ENCODE measurements around the gene SLC7A8.

The SLC7A8 gene

GRCh38 chr14:23101986-23102625 is 81.4 kb downstream of the SLC7A8 start:
- H4K20me1 ChIP-seq (ENCODE audit: control insufficient read depth, insufficient read depth, low read depth, low read length), result no peaks in the 10 kb centered on the region; the same call in 1 of the 2 replicates
- peaks cover 18% of the 10 kb centered on the region for H3K36me3 ChIP-seq (ENCODE audit: control insufficient read depth, low read length)
- TF ChIP-seq CTCF (IDR thresholded peaks at IDR 0.05; ENCODE audit: low read depth, low read length, poor library complexity, severe bottlenecking) (no peak), EZH2phosphoT487 (IDR thresholded peaks at IDR 0.05; ENCODE audit: borderline replicate concordance, low read length) (no peak)
- H3K4me3 ChIP-seq (ENCODE audit: low read length), result no peak overlapping the region
- H3F3A ChIP-seq (ENCODE audit: control insufficient read depth, insufficient read depth), result no peaks in the 10 kb centered on the region
- H3K9me3 ChIP-seq (ENCODE audit: control insufficient read depth, insufficient read depth, low read length), result no peaks in the 10 kb centered on the region
- H3K4me2 ChIP-seq (ENCODE audit: low read length), result no peak overlapping the region
- no peak overlapping the region for H3K27ac ChIP-seq (ENCODE audit: low read depth, low read length)
- peaks cover 13% of the 10 kb centered on the region for H3K4me1 ChIP-seq (ENCODE audit: control insufficient read depth, low read length)
- H3K79me2 ChIP-seq (ENCODE audit: control insufficient read depth, low read length), result peaks cover 13% of the 10 kb centered on the region
- no peaks in the 10 kb centered on the region for H3K9me2 ChIP-seq (replicated peaks; ENCODE audit: control insufficient read depth, low read length)
- H3K27me3 ChIP-seq (ENCODE audit: control insufficient read depth, low read length), result no peaks in the 10 kb centered on the region; the same call in 1 of the 2 replicates

GRCh38 chr14:23101213-23101970 is 82.1 kb downstream of the SLC7A8 start:
- no peak overlapping the region for H3K4me3 ChIP-seq (ENCODE audit: low read length)
- peaks cover 20% of the 10 kb centered on the region for H3K79me2 ChIP-seq (ENCODE audit: control insufficient read depth, low read length)
- peaks cover 20% of the 10 kb centered on the region for H3K4me1 ChIP-seq (ENCODE audit: control insufficient read depth, low read length)
- no peaks in the 10 kb centered on the region; the same call in 1 of the 2 replicates for H3K27me3 ChIP-seq (ENCODE audit: control insufficient read depth, low read length)
- H3K9me3 ChIP-seq (ENCODE audit: control insufficient read depth, insufficient read depth, low read length), result no peaks in the 10 kb centered on the region
- H3K9me2 ChIP-seq (replicated peaks; ENCODE audit: control insufficient read depth, low read length), result no peaks in the 10 kb centered on the region
- no peak for TF ChIP-seq CTCF (IDR thresholded peaks at IDR 0.05; ENCODE audit: low read depth, low read length, poor library complexity, severe bottlenecking)
- TF ChIP-seq EZH2phosphoT487 (IDR thresholded peaks at IDR 0.05; ENCODE audit: borderline replicate concordance, low read length), result no peak
- no peak overlapping the region for H3K27ac ChIP-seq (ENCODE audit: low read depth, low read length)
- peaks cover 23% of the 10 kb centered on the region for H3K36me3 ChIP-seq (ENCODE audit: control insufficient read depth, low read length)
- no peaks in the 10 kb centered on the region for H3F3A ChIP-seq (ENCODE audit: control insufficient read depth, insufficient read depth)
- H4K20me1 ChIP-seq (ENCODE audit: control insufficient read depth, insufficient read depth, low read depth, low read length), result no peaks in the 10 kb centered on the region; the same call in 1 of the 2 replicates
- H3K4me2 ChIP-seq (ENCODE audit: low read length), result no peak overlapping the region

- no peaks in the 10 kb centered on the region; the same call in 1 of the 2 replicates for H4K20me1 ChIP-seq (ENCODE audit: control insufficient read depth, insufficient read depth, low read depth, low read length)
- H3K9me2 ChIP-seq (replicated peaks; ENCODE audit: control insufficient read depth, low read length), result no peaks in the 10 kb centered on the region
- peaks cover 26% of the 10 kb centered on the region for H3K36me3 ChIP-seq (ENCODE audit: control insufficient read depth, low read length)
- no peak overlapping the region for H3K4me3 ChIP-seq (ENCODE audit: low read length)
- H3F3A ChIP-seq (ENCODE audit: control insufficient read depth, insufficient read depth), result no peaks in the 10 kb centered on the region
- H3K4me2 ChIP-seq (ENCODE audit: low read length), result no peak overlapping the region
- no peaks in the 10 kb centered on the region for H3K9me3 ChIP-seq (ENCODE audit: control insufficient read depth, insufficient read depth, low read length)
- H3K27me3 ChIP-seq (ENCODE audit: control insufficient read depth, low read length), result no peaks in the 10 kb centered on the region; the same call in 1 of the 2 replicates
- TF ChIP-seq CTCF (IDR thresholded peaks at IDR 0.05; ENCODE audit: low read depth, low read length, poor library complexity, severe bottlenecking) (no peak), EZH2phosphoT487 (IDR thresholded peaks at IDR 0.05; ENCODE audit: borderline replicate concordance, low read length) (no peak)
- H3K27ac ChIP-seq (ENCODE audit: low read depth, low read length), result no peak overlapping the region
- H3K79me2 ChIP-seq (ENCODE audit: control insufficient read depth, low read length), result peaks cover 36% of the 10 kb centered on the region
- peaks cover 9% of the 10 kb centered on the region for H3K4me1 ChIP-seq (ENCODE audit: control insufficient read depth, low read length)
Observed at GRCh38 chr14:23099212-23099861, 84.1 kb downstream of the SLC7A8 start.

Data from DOHH2 (cell line).